Keratinocyte (primary cell): Measurements from ENCODE around the gene BAIAP2L2.

ENCODE experiments used
- EZH2 ChIP-seq: IDR thresholded peaks from one replicate; pipeline ENCODE4 v1.6.1; 2012; ENCODE audit warnings: inconsistent platforms, mild to moderate bottlenecking, low read length, moderate library complexity
- TF ChIP-seq, protein P1 (sequence below), 3 experiments: IDR thresholded peaks in 1 of 3; conservative IDR thresholded peaks in 1 of 3; optimal IDR thresholded peaks in 1 of 3; 2 replicates in 2 of 3; 3 replicates in 1 of 3; pipeline versions ENCODE3 to v1.5.1; 2011; ENCODE audit warnings: low read length in 3 of 3, mild to moderate bottlenecking in 3 of 3, moderate library complexity in 2 of 3, control low read depth in 1 of 3, inconsistent platforms in 1 of 3; ENCODE audit not compliant: insufficient read depth in 2 of 3; ENCODE audit errors: extremely low read depth in 1 of 3

DNA sequence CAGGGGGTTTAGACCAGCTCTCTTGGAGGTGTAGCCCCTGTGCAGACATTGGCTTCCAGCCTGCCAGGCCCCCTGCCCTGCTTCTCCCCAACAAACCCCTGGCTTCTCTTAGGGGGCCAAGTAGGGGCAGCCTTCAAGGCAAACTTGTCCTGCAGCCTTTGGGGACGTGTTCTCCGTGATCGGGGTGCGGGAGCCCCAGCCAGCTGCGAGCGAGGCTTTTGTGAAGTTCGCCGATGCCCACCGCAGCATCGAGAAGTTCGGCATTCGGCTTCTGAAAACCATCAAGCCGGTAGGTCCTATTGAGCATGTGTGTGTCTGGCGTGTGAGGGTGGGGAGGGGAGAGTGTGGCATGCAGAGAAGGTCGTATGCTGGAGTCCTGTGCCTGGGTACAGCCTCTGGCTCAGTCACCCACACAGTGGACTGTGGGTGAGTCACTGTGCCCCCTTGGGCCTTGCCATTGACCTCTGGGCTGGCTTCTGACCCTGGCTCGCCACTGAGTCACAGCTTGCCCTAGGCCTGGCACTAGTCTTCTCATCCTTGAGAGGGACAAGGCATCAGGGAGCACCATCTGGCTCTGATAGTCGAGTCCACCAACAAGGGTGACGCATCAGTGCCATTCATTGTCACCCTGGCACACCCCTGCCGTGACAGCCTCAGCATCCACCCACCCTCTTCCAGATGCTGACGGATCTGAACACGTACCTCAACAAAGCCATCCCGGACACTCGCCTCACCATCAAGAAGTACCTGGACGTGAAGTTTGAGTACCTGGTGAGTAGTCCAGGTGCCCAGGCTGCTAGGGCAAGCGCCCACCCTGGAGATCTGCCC is 37.9 kb downstream of the BAIAP2L2 start:
- TF ChIP-seq, protein P1, sequence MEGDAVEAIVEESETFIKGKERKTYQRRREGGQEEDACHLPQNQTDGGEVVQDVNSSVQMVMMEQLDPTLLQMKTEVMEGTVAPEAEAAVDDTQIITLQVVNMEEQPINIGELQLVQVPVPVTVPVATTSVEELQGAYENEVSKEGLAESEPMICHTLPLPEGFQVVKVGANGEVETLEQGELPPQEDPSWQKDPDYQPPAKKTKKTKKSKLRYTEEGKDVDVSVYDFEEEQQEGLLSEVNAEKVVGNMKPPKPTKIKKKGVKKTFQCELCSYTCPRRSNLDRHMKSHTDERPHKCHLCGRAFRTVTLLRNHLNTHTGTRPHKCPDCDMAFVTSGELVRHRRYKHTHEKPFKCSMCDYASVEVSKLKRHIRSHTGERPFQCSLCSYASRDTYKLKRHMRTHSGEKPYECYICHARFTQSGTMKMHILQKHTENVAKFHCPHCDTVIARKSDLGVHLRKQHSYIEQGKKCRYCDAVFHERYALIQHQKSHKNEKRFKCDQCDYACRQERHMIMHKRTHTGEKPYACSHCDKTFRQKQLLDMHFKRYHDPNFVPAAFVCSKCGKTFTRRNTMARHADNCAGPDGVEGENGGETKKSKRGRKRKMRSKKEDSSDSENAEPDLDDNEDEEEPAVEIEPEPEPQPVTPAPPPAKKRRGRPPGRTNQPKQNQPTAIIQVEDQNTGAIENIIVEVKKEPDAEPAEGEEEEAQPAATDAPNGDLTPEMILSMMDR (optimal IDR thresholded peaks at IDR 0.05 in 1 of 3, IDR thresholded peaks at IDR 0.05 in 1 of 3, conservative IDR thresholded peaks at IDR 0.05 in 1 of 3; ENCODE audit: extremely low read depth in 1 of 3, insufficient read depth in 2 of 3, low read length in 3 of 3), result no peak
- TF ChIP-seq EZH2, result no peak
